Spleen (tissue), 11 donors: Measurements from ENCODE around the gene PAX3. TPM values are rescaled to one million over a fixed set of nuclear protein-coding genes. Genes with fewer than 3 reads are reported as not detected.

ENCODE experiments used
- DNase-seq: peaks from one replicate; pipeline ENCODE4 v3.0.0-alpha.2; 2020
- H3K27ac ChIP-seq, 8 donors: fragments of 200-600 bp; sonication (generic) in 7 of 8; 1 replicate in 4 of 8; 2 replicates in 4 of 8; pipeline versions ENCODE4 v1.5.0 to v1.8.0; 2016 to 2021; ENCODE audit warnings: inconsistent platforms in 4 of 8, mild to moderate bottlenecking in 4 of 8, moderate library complexity in 1 of 8
- H3K27me3 ChIP-seq, 7 donors: fragments of 200-600 bp; sonication (generic) in 6 of 7; replicated peaks in 1 of 7; 1 replicate in 4 of 7; 2 replicates in 3 of 7; pipeline versions ENCODE4 v1.5.0 to v1.8.0; 2016 to 2021; ENCODE audit warnings: inconsistent platforms in 3 of 7, mild to moderate bottlenecking in 1 of 7
- H3K36me3 ChIP-seq, 6 donors: fragments of 200-600 bp; sonication (generic) in 5 of 6; 1 replicate in 4 of 6; 2 replicates in 2 of 6; pipeline versions ENCODE4 v1.5.0 to v1.8.0; 2016 to 2021; ENCODE audit warnings: inconsistent platforms in 2 of 6
- H3K4me1 ChIP-seq, 6 donors: fragments of 200-600 bp; sonication (generic) in 5 of 6; 1 replicate in 3 of 6; 2 replicates in 3 of 6; pipeline versions ENCODE4 v1.5.0 to v1.8.0; 2016 to 2021; ENCODE audit warnings: inconsistent platforms in 3 of 6
- H3K4me3 ChIP-seq, 8 donors: fragments of 200-600 bp; sonication (generic) in 7 of 8; 1 replicate in 4 of 8; 2 replicates in 4 of 8; pipeline versions ENCODE4 v1.5.0 to v1.8.0; 2016 to 2021; ENCODE audit warnings: inconsistent platforms in 4 of 8, mild to moderate bottlenecking in 4 of 8, moderate library complexity in 2 of 8
- H3K9me3 ChIP-seq, 8 donors: fragments of 200-600 bp; sonication (generic) in 7 of 8; 1 replicate in 4 of 8; 2 replicates in 4 of 8; pipeline versions ENCODE4 v1.5.0 to v1.8.0; 2016 to 2021; ENCODE audit warnings: inconsistent platforms in 4 of 8
- POLR2A ChIP-seq, 3 donors: fragments of 450-650 bp; IDR thresholded peaks; one replicate each; pipeline ENCODE4 v1.5.1; 2017; ENCODE audit warnings: antibody characterized with exemption in 3 of 3, mild to moderate bottlenecking in 1 of 3
- POLR2AphosphoS5 ChIP-seq, 3 donors: sonication (generic); formaldehyde crosslinking; IDR thresholded peaks; one replicate each; pipeline ENCODE4 v1.5.1; 2017; ENCODE audit warnings: antibody characterized with exemption in 3 of 3
- WGBS, 5 donors: extraction: QIAGEN DNeasy Blood & Tissue Kit in 3 of 5; methylation state at CpG; one replicate each; pipeline versions ENCODE4 v1.1.5 to v1.1.7; 2013 to 2018; 5-methylcytosine and 5-hydroxymethylcytosine counted together
- intact Hi-C: fragments of 100-400 bp; cut with DNase I; formaldehyde crosslinking; loops from one replicate; pipeline ENCODE4 v1.15.0; 2023; ENCODE audit warnings: low total_unique reads
- polyA plus RNA-seq, 3 donors: library from polyadenylated mRNA; stranded (reverse); fragments of 200-250 nt; gene quantifications; one replicate each; pipeline ENCODE4 v1.2.1, GENCODE V29; 2013
- total RNA-seq, 7 donors: library from RNA; depleted of rRNA in 3 of 7; stranded (reverse); fragments of >200 nt in 3 of 7; fragmentation: NEBNext Ultra II Directional in 4 of 7; extraction: Animal tissue kit (Norgen Biotek cat#: 25700) in 4 of 7; gene quantifications; one replicate each; pipeline versions ENCODE4 v1.1.0 to v1.2.1, GENCODE V29; 2016 to 2021
- TF ChIP-seq, protein P1 (sequence below), 11 experiments: fragments of 200-600 bp in 7 of 11; fragments of 450-650 bp in 4 of 11; sonication (generic) in 4 of 11; IDR thresholded peaks in 8 of 11; conservative IDR thresholded peaks in 3 of 11; 1 replicate in 7 of 11; 2 replicates in 4 of 11; pipeline versions ENCODE4 v1.4.0 to v1.8.0; 2016 to 2021; ENCODE audit warnings: antibody characterized with exemption in 11 of 11, inconsistent platforms in 4 of 11, mild to moderate bottlenecking in 1 of 11
- donor health status: healthy with polysubstance abuse.
- donor health status: DM: no; HTN: no; CAD: no; lungs with moderate emphysema.
- donor health status: DM: no; HTN: no; CAD: no.
- donor health status: Bipolar disorder and iron deficiency.
- donor health status: healthy.
- donor health status: DM: no; HTN: no; CAD: no.
- donor health status: DM: yes; HTN: yes; CAD: no.

Gene PAX3
- total and polyA plus RNA-seq, 10 donors: 0.26 TPM; not detected in 9

GRCh38 chr2:222212571-222212970 is 86.2 kb downstream of the PAX3 start:
- H3K27me3 ChIP-seq: peaks cover 0 to 17% (median 0%) of the 10 kb centered on the region in 7 donors
- no peak overlapping the region for H3K4me3 ChIP-seq
- no peaks in the 10 kb centered on the region for H3K4me1 ChIP-seq
- no peaks in the 10 kb centered on the region for H3K9me3 ChIP-seq
- no peak overlapping the region for H3K27ac ChIP-seq
- H3K36me3 ChIP-seq: no peaks in the 10 kb centered on the region
- no peak for DNase-seq
- 66 to 78% (median 71%) methylated on average over 4 of the region's 4 CpGs for WGBS, 5 donors
- intact Hi-C loops: no loop called here
- no peak for TF ChIP-seq POLR2A (IDR thresholded peaks at IDR 0.05)
- TF ChIP-seq POLR2AphosphoS5 (IDR thresholded peaks at IDR 0.05): no peak
- TF ChIP-seq, protein P1, sequence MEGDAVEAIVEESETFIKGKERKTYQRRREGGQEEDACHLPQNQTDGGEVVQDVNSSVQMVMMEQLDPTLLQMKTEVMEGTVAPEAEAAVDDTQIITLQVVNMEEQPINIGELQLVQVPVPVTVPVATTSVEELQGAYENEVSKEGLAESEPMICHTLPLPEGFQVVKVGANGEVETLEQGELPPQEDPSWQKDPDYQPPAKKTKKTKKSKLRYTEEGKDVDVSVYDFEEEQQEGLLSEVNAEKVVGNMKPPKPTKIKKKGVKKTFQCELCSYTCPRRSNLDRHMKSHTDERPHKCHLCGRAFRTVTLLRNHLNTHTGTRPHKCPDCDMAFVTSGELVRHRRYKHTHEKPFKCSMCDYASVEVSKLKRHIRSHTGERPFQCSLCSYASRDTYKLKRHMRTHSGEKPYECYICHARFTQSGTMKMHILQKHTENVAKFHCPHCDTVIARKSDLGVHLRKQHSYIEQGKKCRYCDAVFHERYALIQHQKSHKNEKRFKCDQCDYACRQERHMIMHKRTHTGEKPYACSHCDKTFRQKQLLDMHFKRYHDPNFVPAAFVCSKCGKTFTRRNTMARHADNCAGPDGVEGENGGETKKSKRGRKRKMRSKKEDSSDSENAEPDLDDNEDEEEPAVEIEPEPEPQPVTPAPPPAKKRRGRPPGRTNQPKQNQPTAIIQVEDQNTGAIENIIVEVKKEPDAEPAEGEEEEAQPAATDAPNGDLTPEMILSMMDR (IDR thresholded peaks at IDR 0.05 in 8 of 11, conservative IDR thresholded peaks at IDR 0.05 in 3 of 11): no peak

DNA sequence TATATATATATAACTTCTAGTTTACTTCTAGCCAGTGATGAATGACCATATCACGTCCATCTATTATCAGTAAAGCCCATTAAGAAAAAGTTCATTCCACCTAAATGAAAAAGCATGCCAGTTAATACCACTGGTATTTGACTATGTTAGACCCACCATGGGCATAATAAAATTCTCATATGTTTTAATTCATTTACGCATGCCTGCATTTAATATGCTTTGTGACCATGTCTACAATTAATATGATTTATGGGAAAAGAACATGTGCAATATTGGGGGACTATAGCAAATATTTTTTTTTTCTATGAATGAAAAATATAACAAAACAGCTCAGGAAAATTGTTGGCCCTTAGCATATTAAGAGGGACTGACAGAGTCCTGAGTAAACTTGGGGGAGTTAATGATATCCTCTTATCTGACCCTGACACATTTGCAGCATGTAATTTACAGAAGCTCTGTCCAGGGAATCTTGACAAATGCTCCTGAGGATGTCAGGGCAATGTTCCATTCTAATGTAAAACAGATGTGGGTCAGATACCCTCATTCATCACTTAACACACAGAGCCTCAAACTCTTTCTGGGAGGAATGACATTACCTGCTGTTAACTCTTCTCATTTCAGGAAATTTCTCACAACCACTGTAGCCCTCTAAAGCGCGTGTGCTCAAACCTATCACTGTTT is 90.6 kb downstream of the PAX3 start:
- WGBS, 5 donors: 56 to 77% (median 71%) methylated on average over 4 of the region's 4 CpGs

GRCh38 chr2:222205136-222205535 is 93.7 kb downstream of the PAX3 start:
- H3K27me3 ChIP-seq: peaks cover 0 to 23% (median 0%) of the 10 kb centered on the region in 7 donors
- DNase-seq: no peak
- no peak for TF ChIP-seq POLR2A (IDR thresholded peaks at IDR 0.05)
- TF ChIP-seq POLR2AphosphoS5 (IDR thresholded peaks at IDR 0.05): no peak
- TF ChIP-seq, protein P1 (IDR thresholded peaks at IDR 0.05 in 8 of 11, conservative IDR thresholded peaks at IDR 0.05 in 3 of 11): no peak
- H3K9me3 ChIP-seq: no peaks in the 10 kb centered on the region
- no peaks in the 10 kb centered on the region for H3K4me1 ChIP-seq
- no peaks in the 10 kb centered on the region for H3K36me3 ChIP-seq
- no peak overlapping the region for H3K4me3 ChIP-seq
- 41 to 90% (median 56%) methylated on average over 1 of the region's 1 CpG for WGBS, 5 donors
- no peak overlapping the region for H3K27ac ChIP-seq
- intact Hi-C loops: no loop called here

More for the DNA sequence above, 90.6 kb downstream of the PAX3 start:
- no peak for DNase-seq
- H3K4me1 ChIP-seq: no peaks in the 10 kb centered on the region
- intact Hi-C loops: no loop called here
- no peak overlapping the region for H3K4me3 ChIP-seq
- no peaks in the 10 kb centered on the region for H3K9me3 ChIP-seq
- TF ChIP-seq, protein P1 (IDR thresholded peaks at IDR 0.05 in 8 of 11, conservative IDR thresholded peaks at IDR 0.05 in 3 of 11): no peak
- TF ChIP-seq POLR2A (IDR thresholded peaks at IDR 0.05) (no peak), POLR2AphosphoS5 (IDR thresholded peaks at IDR 0.05) (no peak)
- no peaks in the 10 kb centered on the region for H3K36me3 ChIP-seq
- H3K27ac ChIP-seq: no peak overlapping the region
- peaks cover 0 to 17% (median 0%) of the 10 kb centered on the region in 7 donors for H3K27me3 ChIP-seq

DNA sequence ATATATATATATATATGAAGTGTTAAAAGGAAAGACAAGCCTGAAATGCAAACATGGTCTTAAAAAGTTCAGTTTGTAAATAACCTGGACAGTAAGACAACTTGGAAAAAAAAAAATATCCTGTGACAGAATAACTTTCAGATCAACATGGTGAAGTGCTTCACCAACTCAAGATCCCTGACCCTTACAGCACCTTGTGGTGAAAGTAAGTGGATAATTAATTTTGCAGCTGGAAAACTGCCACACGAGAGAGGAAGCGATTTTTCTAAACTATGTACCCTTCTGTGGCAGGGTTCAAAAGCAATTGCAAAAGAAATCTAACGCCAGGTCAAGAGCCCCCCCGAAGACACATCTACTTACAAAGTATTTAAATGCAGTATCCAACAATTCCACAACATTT is 95.8 kb downstream of the PAX3 start:
- DNase-seq: no peak
- intact Hi-C loops: no loop called here
- H3K36me3 ChIP-seq: no peaks in the 10 kb centered on the region
- H3K4me1 ChIP-seq: no peaks in the 10 kb centered on the region
- 29 to 52% (median 45%) methylated on average over 4 of the region's 4 CpGs for WGBS, 5 donors
- peaks cover 0 to 6% (median 0%) of the 10 kb centered on the region in 7 donors for H3K27me3 ChIP-seq
- TF ChIP-seq POLR2AphosphoS5 (IDR thresholded peaks at IDR 0.05) (no peak), POLR2A (IDR thresholded peaks at IDR 0.05) (no peak)
- TF ChIP-seq, protein P1 (IDR thresholded peaks at IDR 0.05 in 8 of 11, conservative IDR thresholded peaks at IDR 0.05 in 3 of 11): no peak
- H3K4me3 ChIP-seq: no peak overlapping the region
- H3K27ac ChIP-seq: no peak overlapping the region
- no peaks in the 10 kb centered on the region for H3K9me3 ChIP-seq
